ENCODE data around the gene TMEM132C. TPM values are rescaled to one million over a fixed set of nuclear protein-coding genes. Genes with fewer than 3 reads are reported as not detected.

The TMEM132C gene
- total RNA-seq, 1 donor from 2014 or later: 0.27 TPM

- intact Hi-C loops (cut with DNase I): no loop called here
- DNase-seq (ENCODE audit: low spot score): no peak
Measured at GRCh38 chr12:128626808-128627320, 359.9 kb downstream of the TMEM132C start.

- intact Hi-C loops (cut with DNase I): no loop called here
- DNase-seq (ENCODE audit: low spot score): no peak
Measured at GRCh38 chr12:128627659-128628058, 360.7 kb downstream of the TMEM132C start.

- intact Hi-C loops (cut with DNase I): no loop called here
- DNase-seq (ENCODE audit: low spot score): no peak
Measured at GRCh38 chr12:128629979-128630378, 363.0 kb downstream of the TMEM132C start.

GRCh38 chr12:128637642-128638606 is 371.0 kb downstream of the TMEM132C start:
- intact Hi-C loops (cut with DNase I): no loop called here
- no peak for DNase-seq (ENCODE audit: low spot score)

GRCh38 chr12:128639089-128639488 is 372.1 kb downstream of the TMEM132C start:
- intact Hi-C loops (cut with DNase I): no loop called here
- DNase-seq (ENCODE audit: low spot score): no peak

- intact Hi-C loops (cut with DNase I): no loop called here
- no peak for DNase-seq (ENCODE audit: low spot score)
Measured at GRCh38 chr12:128643155-128643554, 376.2 kb downstream of the TMEM132C start.

GRCh38 chr12:128644664-128645296 is 377.8 kb downstream of the TMEM132C start:
- DNase-seq (ENCODE audit: low spot score): no peak
- intact Hi-C loops (cut with DNase I): no loop called here

- DNase-seq (ENCODE audit: low spot score): no peak
- intact Hi-C loops (cut with DNase I): no loop called here
Measured at GRCh38 chr12:128649902-128650301, 382.9 kb downstream of the TMEM132C start.

GRCh38 chr12:128652136-128652751 is 385.3 kb downstream of the TMEM132C start:
- DNase-seq (ENCODE audit: low spot score): no peak
- intact Hi-C loops (cut with DNase I): no loop called here

- intact Hi-C loops (cut with DNase I): no loop called here
- DNase-seq (ENCODE audit: low spot score): no peak
Measured at GRCh38 chr12:128654468-128654867, 387.5 kb downstream of the TMEM132C start.

- intact Hi-C loops (cut with DNase I): no loop called here
Measured at GRCh38 chr12:128657378-128657777, 390.4 kb downstream of the TMEM132C start.

GRCh38 chr12:128660532-128661225 is 393.7 kb downstream of the TMEM132C start:
- intact Hi-C loops (cut with DNase I): no loop called here
- no peak for DNase-seq (ENCODE audit: low spot score)

More at GRCh38 chr12:128657378-128657777, 390.4 kb downstream of the TMEM132C start:
- DNase-seq (ENCODE audit: low spot score): no peak

GRCh38 chr12:128661226-128661569 is 394.2 kb downstream of the TMEM132C start:
- intact Hi-C loops (cut with DNase I): no loop called here
- no peak for DNase-seq (ENCODE audit: low spot score)

GRCh38 chr12:128662101-128662500 is 395.1 kb downstream of the TMEM132C start:
- intact Hi-C loops (cut with DNase I): no loop called here
- DNase-seq (ENCODE audit: low spot score): no peak

GRCh38 chr12:128664501-128664900 is 397.5 kb downstream of the TMEM132C start:
- intact Hi-C loops (cut with DNase I): no loop called here
- no peak for DNase-seq (ENCODE audit: low spot score)

- DNase-seq (ENCODE audit: low spot score): no peak
- intact Hi-C loops (cut with DNase I): no loop called here
Measured at GRCh38 chr12:128667193-128667592, 400.2 kb downstream of the TMEM132C start.

- intact Hi-C loops (cut with DNase I): no loop called here
- DNase-seq (ENCODE audit: low spot score): no peak
Measured at GRCh38 chr12:128671528-128672042, 404.6 kb downstream of the TMEM132C start.

- DNase-seq (ENCODE audit: low spot score): no peak
- intact Hi-C loops (cut with DNase I): no loop called here
Measured at GRCh38 chr12:128672428-128672827, 405.5 kb downstream of the TMEM132C start.

- intact Hi-C loops (cut with DNase I): no loop called here
- DNase-seq (ENCODE audit: low spot score): no peak
Measured at GRCh38 chr12:128672893-128673292, 405.9 kb downstream of the TMEM132C start.

Measured in cardiac septum (tissue), 1 donor.